Thoracic aorta (tissue), 2 donors: Measurements from ENCODE around the gene NADK. TPM values are rescaled to one million over a fixed set of nuclear protein-coding genes. Genes with fewer than 3 reads are reported as not detected.
"Not testable (repeated sequence)": the region's sequence is repeated elsewhere in the genome, so short reads cannot be mapped to it uniquely, and the experiment has no call there.

Experiments
- ATAC-seq: fragments of 150-250 bp; one replicate; pipeline ENCODE4 v1.8.0; 2017; ENCODE audit warnings: low read depth; ENCODE audit not compliant: insufficient number of reproducible peaks, low FRiP score
- DNase-seq: peaks from one replicate; pipeline ENCODE4 v3.0.0-alpha.2; 2020; ENCODE audit warnings: low spot score
- H3K27ac ChIP-seq, 2 donors: fragments of 200-600 bp; sonication (generic); 1 replicate in 1 of 2; 2 replicates in 1 of 2; pipeline ENCODE4 v1.5.1; 2016; ENCODE audit warnings: mild to moderate bottlenecking in 2 of 2, moderate library complexity in 2 of 2
- H3K27me3 ChIP-seq: fragments of 200-600 bp; sonication (generic); replicated peaks from 2 replicates; pipeline ENCODE4 v1.6.0; 2016; ENCODE audit warnings: mild to moderate bottlenecking; ENCODE audit not compliant: insufficient read depth
- H3K36me3 ChIP-seq: fragments of 200-600 bp; sonication (generic); one replicate; pipeline ENCODE4 v1.5.1; 2016
- H3K4me1 ChIP-seq, 2 donors: fragments of 200-600 bp; sonication (generic); 1 replicate in 1 of 2; 2 replicates in 1 of 2; pipeline versions ENCODE4 v1.5.1 to v1.6.0; 2016; ENCODE audit warnings: low read depth in 2 of 2, mild to moderate bottlenecking in 1 of 2; ENCODE audit not compliant: control insufficient read depth in 1 of 2
- H3K4me3 ChIP-seq: fragments of 200-600 bp; sonication (generic); 2 replicates; pipeline ENCODE4 v1.5.1; 2016; ENCODE audit warnings: mild to moderate bottlenecking
- H3K9me3 ChIP-seq: fragments of 200-600 bp; sonication (generic); 2 replicates; pipeline ENCODE4 v1.5.1; 2016
- total RNA-seq, 2 donors: library from RNA; depleted of rRNA; stranded (reverse); fragments of >200 nt; gene quantifications; one replicate each; pipeline versions ENCODE4 v1.1.0 to v1.2.3, GENCODE V29; 2016
- TF ChIP-seq, protein P1 (sequence below): fragments of 200-600 bp; sonication (generic); IDR thresholded peaks from one replicate; pipeline ENCODE4 v1.5.1; 2019; ENCODE audit warnings: antibody characterized with exemption

The NADK gene
- total RNA-seq, 2 donors from 2014 or later, result 91.9 to 110 TPM

DNA sequence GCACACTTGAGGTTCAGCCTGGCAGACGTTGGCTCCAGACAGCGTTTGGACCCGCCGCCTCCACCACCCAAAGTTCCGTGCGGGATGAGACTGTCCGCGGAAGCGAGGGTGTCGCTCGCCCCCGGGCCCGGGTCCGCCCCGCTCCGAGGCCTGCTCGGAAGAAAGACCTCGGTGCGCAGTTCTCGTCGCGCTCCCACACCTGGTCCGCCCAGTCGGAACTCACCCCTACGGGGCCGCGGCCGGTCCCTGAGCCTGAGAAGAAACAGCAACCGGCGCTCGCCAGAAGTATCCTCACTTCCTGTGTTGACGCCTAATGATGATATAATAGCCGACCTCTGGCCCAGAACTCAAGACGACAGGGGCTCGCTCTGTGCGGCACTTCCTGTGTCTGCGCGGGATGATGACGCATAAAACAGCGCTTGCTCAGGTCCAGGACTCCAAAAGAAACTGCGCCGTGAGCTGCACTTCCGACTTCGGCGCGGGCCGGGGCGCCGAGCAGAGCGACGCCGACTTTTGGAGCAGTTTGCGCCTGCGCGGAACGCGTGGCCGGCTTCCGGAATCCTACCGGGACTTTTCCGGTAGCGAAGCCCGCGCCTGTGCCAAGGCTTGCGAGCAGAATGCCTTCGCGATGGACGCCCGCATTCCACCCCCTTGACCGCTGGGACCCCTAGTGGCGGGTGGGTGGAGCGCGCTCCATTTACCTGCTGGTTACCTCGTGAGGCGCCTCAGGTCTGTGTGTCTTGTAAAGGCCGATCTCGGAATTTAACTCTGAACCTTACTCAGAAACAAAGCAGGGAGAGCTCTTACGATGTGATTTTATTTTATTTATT is 54.0 kb downstream of the NADK start, which contains the start of gene CDK11A:
Gene CDK11A (minus strand): TSS at position 323 of the 830 bp plus-strand sequence. CDS start 1,539 bp downstream, outside the sequence.
- Histone ChIP-seq H3K27ac (peak within 1 kb of the TSS; percentile 93), H3K4me3 (peak within 1 kb of the TSS; percentile 81), H3K36me3 (peaks cover 14% of the 10 kb centered on the region)
- not testable (repeated sequence) for H3K27me3 ChIP-seq, H3K9me3 ChIP-seq, H3K4me1 ChIP-seq
- ATAC-seq (peak; percentile 98), DNase-seq (peak; percentile 95)
- TF ChIP-seq, protein P1, sequence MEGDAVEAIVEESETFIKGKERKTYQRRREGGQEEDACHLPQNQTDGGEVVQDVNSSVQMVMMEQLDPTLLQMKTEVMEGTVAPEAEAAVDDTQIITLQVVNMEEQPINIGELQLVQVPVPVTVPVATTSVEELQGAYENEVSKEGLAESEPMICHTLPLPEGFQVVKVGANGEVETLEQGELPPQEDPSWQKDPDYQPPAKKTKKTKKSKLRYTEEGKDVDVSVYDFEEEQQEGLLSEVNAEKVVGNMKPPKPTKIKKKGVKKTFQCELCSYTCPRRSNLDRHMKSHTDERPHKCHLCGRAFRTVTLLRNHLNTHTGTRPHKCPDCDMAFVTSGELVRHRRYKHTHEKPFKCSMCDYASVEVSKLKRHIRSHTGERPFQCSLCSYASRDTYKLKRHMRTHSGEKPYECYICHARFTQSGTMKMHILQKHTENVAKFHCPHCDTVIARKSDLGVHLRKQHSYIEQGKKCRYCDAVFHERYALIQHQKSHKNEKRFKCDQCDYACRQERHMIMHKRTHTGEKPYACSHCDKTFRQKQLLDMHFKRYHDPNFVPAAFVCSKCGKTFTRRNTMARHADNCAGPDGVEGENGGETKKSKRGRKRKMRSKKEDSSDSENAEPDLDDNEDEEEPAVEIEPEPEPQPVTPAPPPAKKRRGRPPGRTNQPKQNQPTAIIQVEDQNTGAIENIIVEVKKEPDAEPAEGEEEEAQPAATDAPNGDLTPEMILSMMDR, result peak; percentile 36

DNA sequence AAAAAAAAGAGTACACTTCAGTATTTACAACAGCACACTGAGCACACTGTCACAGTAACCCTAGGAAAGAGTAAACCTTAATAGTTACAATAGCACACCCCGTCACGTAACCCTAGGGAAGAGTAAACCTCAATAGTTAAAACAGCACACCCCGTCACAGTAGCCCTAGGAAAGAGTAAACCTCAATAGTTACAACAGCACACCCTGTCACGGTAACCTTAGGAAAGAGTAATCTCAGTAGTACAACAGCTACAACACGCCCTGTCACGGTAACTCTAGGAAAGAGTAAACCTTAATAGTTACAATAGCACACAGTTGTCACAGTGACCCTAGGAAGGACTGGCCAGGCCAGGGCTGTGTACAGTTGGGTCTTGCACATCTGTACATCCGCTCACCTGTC is 57.1 kb downstream of the NADK start:
- peaks cover 23% of the 10 kb centered on the region for H3K36me3 ChIP-seq
- no peak overlapping the region for H3K27ac ChIP-seq
- no peaks in the 10 kb centered on the region for H3K9me3 ChIP-seq
- no peak for ATAC-seq
- peaks cover 0 to 3% of the 10 kb centered on the region in 2 donors for H3K4me1 ChIP-seq
- DNase-seq, result no peak
- TF ChIP-seq, protein P1, result no peak
- H3K4me3 ChIP-seq, result no peak overlapping the region
- no peaks in the 10 kb centered on the region for H3K27me3 ChIP-seq

GRCh38 chr1:1715109-1715883 is 63.0 kb downstream of the NADK start:
- H3K27ac ChIP-seq, H3K4me3 ChIP-seq, H3K27me3 ChIP-seq, ATAC-seq, H3K9me3 ChIP-seq, H3K4me1 ChIP-seq, DNase-seq: not testable (repeated sequence)
- H3K36me3 ChIP-seq, result peaks cover 15% of the 10 kb centered on the region

DNA sequence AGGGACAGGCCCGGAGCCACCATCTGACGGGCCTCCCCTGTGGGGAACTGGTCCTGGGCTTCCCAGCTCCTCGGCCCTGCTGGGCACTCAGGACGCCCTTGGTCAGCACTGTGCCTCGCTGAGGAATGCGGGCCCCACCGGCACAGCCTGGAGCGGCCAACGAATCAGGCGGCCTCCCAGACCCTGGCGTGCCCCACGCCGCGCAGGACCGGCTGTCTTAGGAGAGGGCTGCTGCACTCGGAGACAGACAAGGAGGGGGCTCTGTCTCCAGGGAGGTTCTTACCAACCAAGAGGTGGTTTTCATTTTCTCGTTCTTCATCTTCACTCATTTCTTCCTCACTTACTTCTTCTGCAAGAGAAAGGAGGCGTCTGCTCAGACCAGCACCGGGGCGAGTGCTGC is 70.4 kb downstream of the NADK start:
- not testable (repeated sequence) for H3K4me1 ChIP-seq, H3K36me3 ChIP-seq, H3K9me3 ChIP-seq, H3K27ac ChIP-seq, H3K27me3 ChIP-seq, DNase-seq, H3K4me3 ChIP-seq, ATAC-seq

DNA sequence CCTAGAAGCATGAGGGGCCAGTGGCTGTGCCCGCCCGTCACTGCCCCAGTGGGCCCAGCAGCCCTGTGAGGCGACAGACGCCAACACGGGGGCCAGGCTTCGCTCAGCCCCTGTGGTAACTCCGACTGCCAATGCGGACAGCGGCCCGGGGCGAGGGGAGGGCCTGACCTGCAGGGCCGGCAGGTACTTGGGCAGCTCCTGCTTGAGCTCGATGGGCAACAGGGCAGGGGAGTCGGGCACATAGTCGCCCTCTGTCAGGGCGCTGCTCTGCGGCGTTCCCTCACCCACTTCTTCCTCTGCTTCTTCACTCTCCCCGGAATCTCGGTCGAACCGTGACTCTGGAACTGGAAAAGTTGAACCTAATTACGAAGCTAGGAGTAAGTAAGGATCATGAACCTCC is 71.0 kb downstream of the NADK start:
- H3K9me3 ChIP-seq, H3K27me3 ChIP-seq, H3K36me3 ChIP-seq, H3K4me1 ChIP-seq, DNase-seq, ATAC-seq, H3K4me3 ChIP-seq, H3K27ac ChIP-seq: not testable (repeated sequence)

GRCh38 chr1:1705623-1706022 is 72.6 kb downstream of the NADK start:
- not testable (repeated sequence) for H3K9me3 ChIP-seq, ATAC-seq, H3K27me3 ChIP-seq, H3K27ac ChIP-seq, H3K36me3 ChIP-seq, H3K4me1 ChIP-seq, H3K4me3 ChIP-seq, DNase-seq

DNA sequence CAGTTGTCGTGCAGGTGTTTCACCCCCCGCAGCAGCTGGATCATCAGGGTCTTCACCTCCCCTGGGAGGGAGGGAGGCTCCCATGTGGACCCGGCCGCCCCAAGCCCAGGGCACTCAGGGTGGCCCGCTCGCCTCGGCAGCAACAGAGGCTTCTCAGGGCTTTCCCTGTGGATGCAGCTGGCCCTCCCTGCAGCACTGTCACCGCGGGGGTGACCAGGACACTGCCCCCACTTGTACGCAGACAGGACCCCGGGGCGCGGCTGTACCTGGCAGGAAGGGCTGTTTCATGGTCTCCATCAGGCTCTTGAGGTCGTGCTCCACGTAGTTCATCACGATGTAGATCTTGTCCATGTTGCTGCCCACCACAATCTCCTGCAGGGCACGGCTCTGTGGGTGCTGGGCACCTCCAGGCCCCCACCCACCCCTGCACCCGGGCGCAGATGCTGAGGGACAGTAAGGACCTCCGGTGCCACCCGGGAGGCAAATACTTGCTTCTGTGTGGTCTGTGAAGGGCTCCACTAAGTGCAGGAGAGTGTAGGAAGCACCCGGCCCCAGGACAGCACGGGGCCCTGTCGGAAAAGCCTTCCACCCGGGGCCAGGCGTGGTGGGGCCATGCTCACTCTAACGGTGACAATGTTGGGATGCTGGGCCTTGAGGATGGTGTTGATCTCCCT is 73.8 kb downstream of the NADK start:
- ATAC-seq, result not testable (repeated sequence)

More for the DNA sequence above, 73.8 kb downstream of the NADK start:
- H3K9me3 ChIP-seq, DNase-seq, H3K4me1 ChIP-seq, H3K4me3 ChIP-seq, H3K36me3 ChIP-seq, H3K27ac ChIP-seq, H3K27me3 ChIP-seq: not testable (repeated sequence)
